OCI-LY1 (cell line): Measurements from ENCODE around the gene UQCRFS1.

Experiments used
- H2AFZ ChIP-seq: fragments of 200-600 bp; sonication (generic), shearing (Covaris generic); 2 replicates; pipeline ENCODE4 v1.6.0; 2014; ENCODE audit warnings: antibody characterized with exemption, mild to moderate bottlenecking, low read length
- H3F3A ChIP-seq: fragments of 200-600 bp; sonication (generic), shearing (Covaris generic); 2 replicates; pipeline ENCODE4 v1.6.0; 2014; ENCODE audit warnings: mild to moderate bottlenecking, antibody characterized with exemption, low read length, moderate library complexity; ENCODE audit not compliant: insufficient read depth
- H3K27ac ChIP-seq: fragments of 200-600 bp; sonication (generic); 2 replicates; pipeline ENCODE4 v1.5.1; 2014; ENCODE audit warnings: low read length, mixed run types, mild to moderate bottlenecking, low read depth; ENCODE audit not compliant: poor library complexity, severe bottlenecking
- H3K27me3 ChIP-seq: fragments of 200-600 bp; sonication (generic); 2 replicates; pipeline ENCODE4 v1.6.0; 2014; ENCODE audit warnings: antibody characterized with exemption, mild to moderate bottlenecking, low read length, moderate library complexity; ENCODE audit not compliant: insufficient read depth
- H3K36me3 ChIP-seq: fragments of 200-600 bp; sonication (generic); 2 replicates; pipeline ENCODE4 v1.6.1; 2014; ENCODE audit warnings: mild to moderate bottlenecking, antibody characterized with exemption, low read length, moderate library complexity, mixed read lengths; ENCODE audit not compliant: insufficient read depth
- H3K4me1 ChIP-seq: fragments of 200-600 bp; sonication (generic); 2 replicates; pipeline ENCODE4 v1.5.1; 2014; ENCODE audit warnings: mild to moderate bottlenecking, low read length, moderate library complexity; ENCODE audit not compliant: insufficient read depth, severe bottlenecking
- H3K4me2 ChIP-seq: fragments of 200-600 bp; sonication (generic), shearing (Covaris generic); 2 replicates; pipeline ENCODE4 v1.6.1; 2014; ENCODE audit warnings: low read length
- H3K4me3 ChIP-seq: fragments of 200-600 bp; sonication (generic); 2 replicates; pipeline ENCODE4 v1.5.1; 2014; ENCODE audit warnings: low read length, low read depth, mild to moderate bottlenecking, mixed read lengths; ENCODE audit not compliant: poor library complexity, severe bottlenecking
- H3K79me2 ChIP-seq: fragments of 200-600 bp; shearing (Covaris generic); 2 replicates; pipeline ENCODE4 v1.6.1; 2016; ENCODE audit warnings: mixed run types, low read length, mixed read lengths; ENCODE audit not compliant: insufficient read depth
- H3K9ac ChIP-seq: fragments of 200-600 bp; sonication (generic), shearing (Covaris generic); 2 replicates; pipeline ENCODE4 v1.6.1; 2014; ENCODE audit warnings: mild to moderate bottlenecking, low read length, mixed read lengths
- H3K9me2 ChIP-seq: fragments of 200-600 bp; sonication (generic), shearing (Covaris generic); 2 replicates; pipeline ENCODE4 v1.6.1; 2014; ENCODE audit warnings: low read depth, mild to moderate bottlenecking, low read length, mixed read lengths
- H3K9me3 ChIP-seq: fragments of 200-600 bp; shearing (Covaris generic); 2 replicates; pipeline ENCODE4 v1.6.1; 2014; ENCODE audit warnings: low read length, mixed read lengths
- H4K20me1 ChIP-seq: fragments of 200-600 bp; sonication (generic), shearing (Covaris generic); 2 replicates; pipeline ENCODE4 v1.6.0; 2016; ENCODE audit warnings: mild to moderate bottlenecking, low read length; ENCODE audit not compliant: insufficient read depth
- EZH2 ChIP-seq: fragments of 200-600 bp; sonication (generic), shearing (Covaris generic); IDR thresholded peaks from 2 replicates; pipeline ENCODE4 v1.8.0; 2017; ENCODE audit warnings: borderline replicate concordance, mixed run types, mild to moderate bottlenecking, antibody characterized with exemption, low read length, moderate library complexity, mixed read lengths
- TF ChIP-seq, protein P1 (sequence below): fragments of 200-600 bp; sonication (generic), shearing (Covaris generic); IDR thresholded peaks from 2 replicates; pipeline ENCODE4 v1.5.1; 2017; ENCODE audit warnings: mild to moderate bottlenecking, antibody characterized with exemption, low read length, moderate library complexity, mixed read lengths

UQCRFS1 gene

GRCh38 chr19:29185427-29185826, 27.5 kb downstream of the UQCRFS1 start:
- Histone ChIP-seq H3K4me2 (no peak overlapping the region), H3K9ac (no peak overlapping the region), H3K79me2 (no peaks in the 10 kb centered on the region), H2AFZ (no peak overlapping the region), H4K20me1 (no peaks in the 10 kb centered on the region), H3K4me3 (no peak overlapping the region), H3K27me3 (no peaks in the 10 kb centered on the region), H3K9me2 (no peaks in the 10 kb centered on the region), H3K9me3 (no peaks in the 10 kb centered on the region), H3K4me1 (no peaks in the 10 kb centered on the region), H3K27ac (no peak overlapping the region), H3K36me3 (no peaks in the 10 kb centered on the region), H3F3A (no peaks in the 10 kb centered on the region)
- TF ChIP-seq EZH2, result no peak
- TF ChIP-seq, protein P1, sequence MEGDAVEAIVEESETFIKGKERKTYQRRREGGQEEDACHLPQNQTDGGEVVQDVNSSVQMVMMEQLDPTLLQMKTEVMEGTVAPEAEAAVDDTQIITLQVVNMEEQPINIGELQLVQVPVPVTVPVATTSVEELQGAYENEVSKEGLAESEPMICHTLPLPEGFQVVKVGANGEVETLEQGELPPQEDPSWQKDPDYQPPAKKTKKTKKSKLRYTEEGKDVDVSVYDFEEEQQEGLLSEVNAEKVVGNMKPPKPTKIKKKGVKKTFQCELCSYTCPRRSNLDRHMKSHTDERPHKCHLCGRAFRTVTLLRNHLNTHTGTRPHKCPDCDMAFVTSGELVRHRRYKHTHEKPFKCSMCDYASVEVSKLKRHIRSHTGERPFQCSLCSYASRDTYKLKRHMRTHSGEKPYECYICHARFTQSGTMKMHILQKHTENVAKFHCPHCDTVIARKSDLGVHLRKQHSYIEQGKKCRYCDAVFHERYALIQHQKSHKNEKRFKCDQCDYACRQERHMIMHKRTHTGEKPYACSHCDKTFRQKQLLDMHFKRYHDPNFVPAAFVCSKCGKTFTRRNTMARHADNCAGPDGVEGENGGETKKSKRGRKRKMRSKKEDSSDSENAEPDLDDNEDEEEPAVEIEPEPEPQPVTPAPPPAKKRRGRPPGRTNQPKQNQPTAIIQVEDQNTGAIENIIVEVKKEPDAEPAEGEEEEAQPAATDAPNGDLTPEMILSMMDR, result no peak

GRCh38 chr19:29176981-29177754, 35.8 kb downstream of the UQCRFS1 start:
- no peak overlapping the region for H2AFZ ChIP-seq
- no peak overlapping the region for H3K9ac ChIP-seq
- H3K79me2 ChIP-seq, result no peaks in the 10 kb centered on the region
- no peaks in the 10 kb centered on the region for H3K36me3 ChIP-seq
- no peaks in the 10 kb centered on the region for H3K9me2 ChIP-seq
- H3K9me3 ChIP-seq, result 0 out of 2 replicates have a peak, but pooled peaks cover 2% of the 10 kb centered on the region
- no peaks in the 10 kb centered on the region for H3K27me3 ChIP-seq
- H4K20me1 ChIP-seq, result no peaks in the 10 kb centered on the region
- no peak overlapping the region for H3K4me3 ChIP-seq
- TF ChIP-seq EZH2, result no peak
- TF ChIP-seq, protein P1, result no peak
- H3K4me1 ChIP-seq, result no peaks in the 10 kb centered on the region
- H3F3A ChIP-seq, result no peaks in the 10 kb centered on the region
- no peak overlapping the region for H3K4me2 ChIP-seq
- H3K27ac ChIP-seq, result no peak overlapping the region

DNA sequence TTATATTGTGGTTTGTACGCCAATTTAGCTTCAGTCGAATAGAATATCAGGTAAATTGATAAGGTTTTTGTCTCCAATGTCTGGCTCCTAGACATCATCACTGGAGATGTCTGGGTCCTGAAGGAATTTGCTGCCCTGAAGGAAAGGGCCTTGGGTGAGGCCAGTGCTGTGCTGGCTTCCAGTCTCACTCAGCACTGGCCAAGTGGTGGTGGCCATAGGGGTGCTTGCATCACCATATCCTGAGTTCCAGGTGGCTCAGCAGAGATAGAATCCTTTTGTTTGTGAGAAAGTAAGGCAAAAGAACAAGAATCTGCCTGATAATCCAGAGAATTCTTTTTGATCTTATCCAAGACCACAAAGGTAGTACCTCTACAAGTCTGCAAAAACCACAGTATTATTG, 39.1 kb downstream of the UQCRFS1 start:
- H3F3A ChIP-seq, result no peaks in the 10 kb centered on the region
- no peaks in the 10 kb centered on the region for H3K9me2 ChIP-seq
- H4K20me1 ChIP-seq, result no peaks in the 10 kb centered on the region
- H3K4me3 ChIP-seq, result no peak overlapping the region
- no peak for TF ChIP-seq EZH2
- TF ChIP-seq, protein P1, result no peak
- no peak overlapping the region for H3K9ac ChIP-seq
- no peak overlapping the region for H3K27ac ChIP-seq
- 0 out of 2 replicates have a peak, but pooled peaks cover 2% of the 10 kb centered on the region for H3K9me3 ChIP-seq
- H2AFZ ChIP-seq, result no peak overlapping the region
- no peaks in the 10 kb centered on the region for H3K79me2 ChIP-seq
- no peak overlapping the region for H3K4me2 ChIP-seq
- H3K36me3 ChIP-seq, result no peaks in the 10 kb centered on the region
- H3K4me1 ChIP-seq, result no peaks in the 10 kb centered on the region
- H3K27me3 ChIP-seq, result no peaks in the 10 kb centered on the region
